Trophoblast cell (in vitro differentiated cells and primary cell): ENCODE results near the gene ATG4D.
"Not testable (repeated sequence)": the region's sequence is repeated elsewhere in the genome, so short reads cannot be mapped to it uniquely, and the experiment has no call there.

Experiments used
- DNase-seq, 2 donors: peaks; one replicate each; pipeline ENCODE4 v3.0.0-alpha.2; 2016
- H2AFZ ChIP-seq: 2 replicates; pipeline ENCODE4 v1.6.1; 2013; ENCODE audit warnings: low read length, moderate library complexity, mild to moderate bottlenecking; ENCODE audit not compliant: insufficient read depth, poor library complexity
- H2AK5ac ChIP-seq: 2 replicates; pipeline ENCODE4 v1.6.1; 2013; ENCODE audit warnings: mild to moderate bottlenecking, low read length
- H2BK120ac ChIP-seq: 2 replicates; pipeline ENCODE4 v1.6.1; 2013; ENCODE audit warnings: low read length, mild to moderate bottlenecking, moderate library complexity; ENCODE audit not compliant: insufficient read depth, poor library complexity
- H2BK12ac ChIP-seq: 2 replicates; pipeline ENCODE4 v1.6.1; 2013; ENCODE audit warnings: mild to moderate bottlenecking, low read length, moderate library complexity
- H2BK5ac ChIP-seq: 2 replicates; pipeline ENCODE4 v1.6.1; 2013; ENCODE audit warnings: low read length, low read depth, moderate library complexity, mild to moderate bottlenecking; ENCODE audit not compliant: poor library complexity
- H3K14ac ChIP-seq: 2 replicates; pipeline ENCODE4 v1.6.1; 2013; ENCODE audit warnings: mild to moderate bottlenecking, low read length
- H3K18ac ChIP-seq: 2 replicates; pipeline ENCODE4 v1.6.1; 2013; ENCODE audit warnings: mild to moderate bottlenecking, low read length
- H3K23ac ChIP-seq: 2 replicates; pipeline ENCODE4 v1.6.1; 2013; ENCODE audit warnings: low read length
- H3K27ac ChIP-seq: 2 replicates; pipeline ENCODE4 v1.5.1; 2013; ENCODE audit warnings: low read depth, mild to moderate bottlenecking, inconsistent platforms, low read length, moderate library complexity
- H3K27me3 ChIP-seq: 2 replicates; pipeline ENCODE4 v1.6.1; 2013; ENCODE audit warnings: inconsistent platforms, mild to moderate bottlenecking, low read length, moderate library complexity; ENCODE audit not compliant: insufficient read depth
- H3K36me3 ChIP-seq, 2 experiments: 1 replicate in 1 of 2; 2 replicates in 1 of 2; pipeline ENCODE4 v1.6.1; 2013; ENCODE audit warnings: low read length in 2 of 2, mild to moderate bottlenecking in 2 of 2, moderate library complexity in 1 of 2; ENCODE audit not compliant: insufficient read depth in 2 of 2, control insufficient read depth in 1 of 2
- H3K4ac ChIP-seq: 2 replicates; pipeline ENCODE4 v1.6.1; 2013; ENCODE audit warnings: low read depth, mild to moderate bottlenecking, low read length, moderate library complexity
- H3K4me1 ChIP-seq, 2 experiments: 1 replicate in 1 of 2; 2 replicates in 1 of 2; pipeline ENCODE4 v1.6.1; 2013; ENCODE audit warnings: low read length in 2 of 2, mild to moderate bottlenecking in 2 of 2, moderate library complexity in 1 of 2; ENCODE audit not compliant: insufficient read depth in 2 of 2, control insufficient read depth in 1 of 2
- H3K4me2 ChIP-seq: 2 replicates; pipeline ENCODE4 v1.6.1; 2013; ENCODE audit warnings: inconsistent platforms, mild to moderate bottlenecking, low read length, moderate library complexity
- H3K4me3 ChIP-seq: 2 replicates; pipeline ENCODE4 v1.5.1; 2013; ENCODE audit warnings: mild to moderate bottlenecking, low read depth, low read length, inconsistent platforms
- H3K79me1 ChIP-seq: one replicate; pipeline ENCODE4 v1.6.1; 2013; ENCODE audit warnings: low read length
- H3K79me2 ChIP-seq: 2 replicates; pipeline ENCODE4 v1.6.1; 2013; ENCODE audit warnings: low read length, mild to moderate bottlenecking; ENCODE audit not compliant: control insufficient read depth, insufficient read depth, poor library complexity
- H3K9ac ChIP-seq: 2 replicates; pipeline ENCODE4 v1.6.1; 2013; ENCODE audit warnings: mild to moderate bottlenecking, low read length
- H3K9me3 ChIP-seq: 2 replicates; pipeline ENCODE4 v1.6.1; 2013; ENCODE audit warnings: low read depth, mild to moderate bottlenecking, control low read depth, inconsistent platforms, low read length; ENCODE audit not compliant: insufficient read depth
- H4K12ac ChIP-seq: 2 replicates; pipeline ENCODE4 v1.6.1; 2013; ENCODE audit warnings: low read depth, mild to moderate bottlenecking, low read length, moderate library complexity
- H4K8ac ChIP-seq: 2 replicates; pipeline ENCODE4 v1.6.1; 2013; ENCODE audit warnings: low read depth, mild to moderate bottlenecking, low read length, moderate library complexity
- H4K91ac ChIP-seq: one replicate; pipeline ENCODE4 v1.6.1; 2013; ENCODE audit warnings: low read depth, mild to moderate bottlenecking, low read length, moderate library complexity
- WGBS: extraction: QIAGEN DNeasy Blood & Tissue Kit; methylation state at CpG from one replicate; pipeline ENCODE4 v1.1.7; 2013; ENCODE audit warnings: missing lambda C conversion rate; ENCODE audit not compliant: insufficient read length, insufficient coverage; ENCODE audit errors: extremely low coverage; 5-methylcytosine and 5-hydroxymethylcytosine counted together

The ATG4D gene

DNA sequence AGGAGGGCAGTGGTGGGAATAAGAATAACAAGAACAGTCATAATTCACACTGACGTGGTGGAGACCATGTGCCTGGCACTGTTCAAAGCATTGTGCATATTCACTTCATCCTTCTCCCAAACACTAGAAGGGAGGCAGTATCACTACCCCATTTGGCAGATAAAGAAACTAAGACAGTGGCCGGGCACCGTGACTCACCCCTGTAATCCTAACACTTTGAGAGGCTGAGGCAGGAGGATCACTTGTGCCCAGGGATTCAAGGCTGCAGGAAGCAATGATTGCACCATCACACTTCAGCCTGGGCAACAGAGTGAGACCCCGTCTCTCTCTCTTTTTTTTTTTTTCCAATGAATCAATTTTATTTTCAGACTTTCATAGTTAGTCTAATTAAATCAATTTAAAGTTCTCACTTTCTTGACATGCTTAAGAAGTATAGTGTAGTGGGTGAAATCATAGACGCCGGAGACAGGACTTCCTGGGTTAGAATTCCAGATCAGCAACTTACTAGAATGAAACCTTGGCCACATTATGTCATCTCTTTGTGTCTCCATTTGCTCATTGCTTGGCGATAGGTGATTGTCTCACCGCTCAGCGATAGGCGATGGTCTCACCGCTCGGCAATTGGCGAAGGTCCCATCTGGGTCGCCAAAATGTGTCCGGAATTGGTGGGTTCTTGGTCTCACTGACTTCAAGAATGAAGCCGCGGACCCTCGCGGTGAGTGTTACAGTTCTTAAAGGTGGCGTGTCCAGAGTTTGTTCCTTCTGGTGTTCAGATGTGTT lies 5.3 kb upstream of the ATG4D start:
- Histone ChIP-seq H3K79me2 (no peaks in the 10 kb centered on the region), H2BK120ac (no peak overlapping the region), H3K27ac (no peak overlapping the region), H3K79me1 (no peaks in the 10 kb centered on the region), H2AK5ac (no peak overlapping the region), H3K4me1 (no peaks in the 10 kb centered on the region), H4K91ac (no peak overlapping the region), H3K27me3 (peaks cover 3% of the 10 kb centered on the region), H3K23ac (no peak overlapping the region), H4K12ac (no peak overlapping the region), H3K9me3 (no peaks in the 10 kb centered on the region), H3K4me3 (no peak overlapping the region), H4K8ac (no peak overlapping the region), H2BK5ac (no peak overlapping the region), H3K4ac (no peak overlapping the region), H3K4me2 (no peak overlapping the region), H3K14ac (no peak overlapping the region), H3K36me3 (no peaks in the 10 kb centered on the region), H2BK12ac (no peak overlapping the region), H3K9ac (no peak overlapping the region), H2AFZ (no peak overlapping the region), H3K18ac (no peak overlapping the region)
- no CpG with 5 or more reads among the region's 20 CpGs for WGBS
- DNase-seq, result peak in 1 of 2 donors; percentile 41

DNA sequence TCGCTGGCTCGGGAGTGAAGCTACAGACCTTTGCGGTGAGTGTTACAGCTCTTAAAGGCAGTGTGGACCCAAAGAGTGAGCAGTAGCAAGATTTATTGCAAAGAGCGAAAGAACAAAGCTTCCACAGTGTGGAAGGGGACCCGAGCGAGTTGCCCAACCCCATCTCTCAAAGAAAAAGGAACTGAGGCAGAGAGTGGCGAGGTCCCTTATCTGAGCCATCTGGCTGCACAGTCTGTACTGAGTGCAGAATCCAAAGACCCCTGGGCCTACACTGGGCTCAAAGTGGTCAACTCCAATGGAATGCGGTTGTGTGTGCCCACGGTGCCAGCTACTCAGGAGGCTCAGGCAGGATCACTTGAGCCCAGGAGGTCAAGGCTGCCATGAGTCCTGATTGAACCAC lies 4.7 kb upstream of the ATG4D start:
- H3K79me2 ChIP-seq, H3K27ac ChIP-seq, H4K91ac ChIP-seq, H3K79me1 ChIP-seq, H3K4me1 ChIP-seq, H4K12ac ChIP-seq, H2BK120ac ChIP-seq, H3K4ac ChIP-seq, H3K9me3 ChIP-seq, H3K4me2 ChIP-seq, H3K23ac ChIP-seq, H3K4me3 ChIP-seq, H2BK12ac ChIP-seq, H3K36me3 ChIP-seq, DNase-seq, H3K27me3 ChIP-seq, H3K14ac ChIP-seq, H3K18ac ChIP-seq, H2AK5ac ChIP-seq, H2BK5ac ChIP-seq, H3K9ac ChIP-seq, H2AFZ ChIP-seq, H4K8ac ChIP-seq: not testable (repeated sequence)
- no CpG with 5 or more reads among the region's 9 CpGs for WGBS

DNA sequence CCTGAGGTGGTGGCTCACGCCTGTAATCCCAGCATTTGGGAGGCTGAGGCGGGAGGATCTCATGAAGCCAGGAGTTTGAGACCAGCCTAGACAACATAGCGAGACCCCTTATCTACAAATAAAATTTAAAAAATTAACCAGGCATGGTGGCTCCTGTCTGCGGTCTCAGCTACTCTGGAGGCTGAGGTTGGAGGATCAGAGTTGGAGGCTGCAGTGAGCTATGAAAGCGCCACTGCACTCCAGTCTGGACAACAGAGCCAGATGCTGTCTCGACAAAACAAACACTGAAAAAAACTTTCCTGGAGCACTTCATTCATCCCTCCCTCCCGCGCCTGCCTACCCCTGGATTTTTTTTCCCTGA lies 665 bp upstream of the ATG4D start:
- H3K79me2 ChIP-seq, result peaks cover 6% of the 10 kb centered on the region
- no peak for DNase-seq
- no peak overlapping the region for H3K9ac ChIP-seq
- no peak overlapping the region for H3K27ac ChIP-seq
- peak overlapping the region; percentile 86 for H3K4me2 ChIP-seq
- H3K79me1 ChIP-seq, result peaks cover 5% of the 10 kb centered on the region
- H3K23ac ChIP-seq, result no peak overlapping the region
- no peak overlapping the region for H3K18ac ChIP-seq
- no peak overlapping the region for H3K4me3 ChIP-seq
- H3K4ac ChIP-seq, result no peak overlapping the region
- no peak overlapping the region for H2BK12ac ChIP-seq
- no CpG with 5 or more reads among the region's 8 CpGs for WGBS
- no peak overlapping the region for H4K12ac ChIP-seq
- no peak overlapping the region for H4K91ac ChIP-seq
- no peaks in the 10 kb centered on the region for H3K27me3 ChIP-seq
- H2AFZ ChIP-seq, result no peak overlapping the region
- H2BK120ac ChIP-seq, result no peak overlapping the region
- peaks cover 4 to 6% of the 10 kb centered on the region in 2 experiments for H3K4me1 ChIP-seq
- H4K8ac ChIP-seq, result no peak overlapping the region
- no peak overlapping the region for H3K14ac ChIP-seq
- no peaks in the 10 kb centered on the region for H3K9me3 ChIP-seq
- no peak overlapping the region for H2BK5ac ChIP-seq
- no peak overlapping the region for H2AK5ac ChIP-seq
- H3K36me3 ChIP-seq, result peaks cover 7 to 8% of the 10 kb centered on the region in 2 experiments

DNA sequence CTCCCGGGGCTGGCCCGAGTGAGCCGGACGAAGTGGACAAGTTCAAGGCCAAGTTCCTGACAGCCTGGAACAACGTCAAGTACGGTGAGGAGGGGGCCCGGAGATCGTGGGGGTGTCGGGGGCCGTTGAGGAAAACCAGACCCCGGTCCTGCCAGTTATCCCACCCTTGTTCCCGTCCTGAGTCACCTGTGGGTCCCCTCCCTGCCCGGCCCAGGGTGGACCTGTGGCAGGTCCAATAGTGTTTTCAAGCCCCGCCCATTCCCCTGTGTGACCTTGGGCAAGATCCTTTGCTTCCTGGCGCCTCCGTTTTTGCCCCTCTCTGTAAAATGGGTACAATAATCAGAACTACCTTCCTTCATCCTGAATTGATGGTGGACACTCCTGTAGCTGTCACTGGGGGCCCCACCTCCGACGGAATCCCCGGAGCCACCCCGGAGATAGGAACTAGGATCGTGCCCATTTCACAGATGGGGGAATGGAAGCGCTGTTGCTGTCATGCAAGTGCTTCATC lies 593 bp downstream of the ATG4D start:
- H3K4me1 ChIP-seq, result peaks cover 4 to 6% of the 10 kb centered on the region in 2 experiments
- H3K79me1 ChIP-seq, result peaks cover 5% of the 10 kb centered on the region
- peak overlapping the region; percentile 68 for H2BK5ac ChIP-seq
- H2BK12ac ChIP-seq, result no peak overlapping the region
- no peak overlapping the region for H3K23ac ChIP-seq
- WGBS, result no CpG with 5 or more reads among the region's 22 CpGs
- H4K91ac ChIP-seq, result peak overlapping the region; percentile 89
- peak overlapping the region; percentile 76 for H2AK5ac ChIP-seq
- peak overlapping the region; percentile 86 for H3K14ac ChIP-seq
- H4K12ac ChIP-seq, result peak overlapping the region; percentile 94
- peak overlapping the region; percentile 97 for H2AFZ ChIP-seq
- peak overlapping the region; percentile 82 for H3K4me3 ChIP-seq
- H3K27me3 ChIP-seq, result no peaks in the 10 kb centered on the region
- peak in 1 of 2 donors; percentile 43 for DNase-seq
- peak overlapping the region; percentile 86 for H3K4me2 ChIP-seq
- H3K36me3 ChIP-seq, result peaks cover 10 to 14% of the 10 kb centered on the region in 2 experiments
- H3K18ac ChIP-seq, result peak overlapping the region; percentile 93
- no peak overlapping the region for H3K27ac ChIP-seq
- H4K8ac ChIP-seq, result peak overlapping the region; percentile 94
- peak overlapping the region; percentile 68 for H2BK120ac ChIP-seq
- H3K9me3 ChIP-seq, result no peaks in the 10 kb centered on the region
- peak overlapping the region; percentile 76 for H3K9ac ChIP-seq
- peak overlapping the region; percentile 90 for H3K4ac ChIP-seq
- H3K79me2 ChIP-seq, result peaks cover 6% of the 10 kb centered on the region
